ENCODE results near the gene ACSF2.

GRCh38 chr17:50471009-50471905 lies 45.2 kb downstream of the ACSF2 start:
- TF ChIP-seq CTCF (IDR thresholded peaks at IDR 0.05) (no peak), POLR2AphosphoS5 (IDR thresholded peaks at IDR 0.05) (no peak), POLR2A (IDR thresholded peaks at IDR 0.05) (no peak), EP300 (IDR thresholded peaks at IDR 0.05) (no peak)
